ENCODE data around the gene ROBO2. TPM values are rescaled to one million over a fixed set of nuclear protein-coding genes. Genes with fewer than 3 reads are reported as not detected.
A peak's percentile ranks its signal among the peaks of the same experiment; 100 is the strongest.

ROBO2 gene
- total RNA-seq, 1 donor from 2014 or later: 1.1 TPM

DNA sequence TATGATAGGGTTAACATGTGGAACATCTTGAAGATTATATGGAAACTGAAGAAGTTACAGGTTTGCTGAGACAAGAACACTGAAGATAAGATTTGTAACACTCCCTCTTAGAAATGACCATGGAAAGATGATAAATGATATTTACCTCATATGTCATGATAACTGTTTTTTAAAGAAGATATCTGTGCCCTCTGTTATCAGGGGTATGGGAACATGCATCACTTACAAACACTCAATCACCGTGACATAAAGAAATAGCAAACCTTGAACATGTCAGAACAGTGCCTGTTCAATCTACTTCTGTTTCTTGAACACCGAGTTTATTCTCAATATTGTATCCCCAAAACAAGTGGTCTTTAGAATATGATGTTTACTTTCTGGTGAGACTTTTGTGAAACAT lies 149.4 kb downstream of the ROBO2 start:
- no peak for DNase-seq (ENCODE audit: low read depth)

DNA sequence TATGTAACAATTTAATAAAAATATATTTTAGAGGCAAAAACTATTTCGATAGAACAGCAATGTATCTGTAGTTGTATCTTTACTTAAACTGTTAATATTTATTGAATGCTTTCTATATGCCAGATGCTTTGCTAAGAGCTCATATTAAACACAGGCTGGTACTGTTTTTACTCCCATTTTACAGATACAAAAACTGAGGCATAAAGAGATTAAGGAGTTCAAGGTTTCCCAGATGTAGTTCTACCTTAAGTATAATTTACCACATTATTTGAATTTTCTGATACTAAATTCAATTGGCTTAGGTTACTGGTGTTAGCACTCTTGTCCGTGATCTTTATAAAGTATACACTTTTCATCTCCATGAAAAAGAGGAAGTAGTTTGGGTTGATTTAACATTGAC lies 149.8 kb downstream of the ROBO2 start:
- DNase-seq (ENCODE audit: low read depth): no peak

DNA sequence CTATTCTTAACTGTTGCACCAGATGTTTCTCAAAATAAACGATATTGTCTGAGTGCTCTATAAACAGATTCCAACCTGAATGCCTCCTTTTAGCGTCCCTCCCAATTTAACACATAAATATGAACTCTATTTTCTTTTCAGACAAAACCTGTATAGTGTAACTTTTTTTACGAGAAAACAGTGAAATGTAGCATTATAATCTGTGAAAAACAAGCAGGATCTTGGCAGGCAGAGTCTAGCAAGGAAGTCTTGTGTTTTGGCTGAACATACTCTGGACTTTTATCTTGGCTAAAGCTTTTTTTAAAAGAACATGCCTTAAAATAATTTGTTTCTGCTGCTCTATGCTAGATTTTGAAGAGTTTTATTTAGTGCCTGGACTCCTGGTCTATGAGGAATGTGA lies 150.5 kb downstream of the ROBO2 start:
- no peak for DNase-seq (ENCODE audit: low read depth)

DNA sequence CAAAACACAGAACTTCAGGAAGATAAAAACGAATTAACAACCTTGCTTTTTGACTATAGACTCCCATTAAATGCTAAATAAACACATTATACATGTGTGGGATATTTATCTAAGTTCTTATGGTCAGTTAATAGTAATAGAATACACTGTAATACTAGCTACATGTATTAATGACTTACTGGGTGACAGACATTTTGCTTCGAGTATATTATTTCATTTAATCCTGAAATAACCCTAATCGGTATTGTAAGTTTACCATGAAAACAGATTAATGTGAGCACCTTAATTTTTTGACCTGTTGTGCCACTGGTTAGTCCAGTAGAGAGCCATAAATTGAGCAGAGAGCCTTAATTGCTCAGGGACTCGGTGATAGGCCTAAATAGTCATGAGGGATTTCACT lies 151.1 kb downstream of the ROBO2 start:
- no peak for DNase-seq (ENCODE audit: low read depth)

DNA sequence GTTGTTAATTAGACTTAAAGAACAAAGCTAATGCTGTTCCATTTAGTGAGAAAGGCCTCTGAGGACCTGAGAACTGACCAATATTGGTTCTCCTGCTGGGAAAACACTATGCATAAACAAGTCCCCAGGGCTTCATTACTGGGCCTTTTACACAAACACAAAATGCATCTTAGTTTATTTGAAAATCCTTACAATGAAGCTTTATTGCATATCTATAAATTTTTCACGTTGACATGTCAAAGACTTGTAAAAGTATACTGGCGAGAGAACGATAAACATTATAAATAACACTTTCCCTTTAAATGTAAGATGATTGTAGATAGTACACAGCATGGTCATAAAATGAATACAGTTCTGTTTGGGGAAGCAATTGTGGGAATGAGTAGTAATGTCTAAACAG lies 151.7 kb downstream of the ROBO2 start:
- DNase-seq (ENCODE audit: low read depth): no peak

DNA sequence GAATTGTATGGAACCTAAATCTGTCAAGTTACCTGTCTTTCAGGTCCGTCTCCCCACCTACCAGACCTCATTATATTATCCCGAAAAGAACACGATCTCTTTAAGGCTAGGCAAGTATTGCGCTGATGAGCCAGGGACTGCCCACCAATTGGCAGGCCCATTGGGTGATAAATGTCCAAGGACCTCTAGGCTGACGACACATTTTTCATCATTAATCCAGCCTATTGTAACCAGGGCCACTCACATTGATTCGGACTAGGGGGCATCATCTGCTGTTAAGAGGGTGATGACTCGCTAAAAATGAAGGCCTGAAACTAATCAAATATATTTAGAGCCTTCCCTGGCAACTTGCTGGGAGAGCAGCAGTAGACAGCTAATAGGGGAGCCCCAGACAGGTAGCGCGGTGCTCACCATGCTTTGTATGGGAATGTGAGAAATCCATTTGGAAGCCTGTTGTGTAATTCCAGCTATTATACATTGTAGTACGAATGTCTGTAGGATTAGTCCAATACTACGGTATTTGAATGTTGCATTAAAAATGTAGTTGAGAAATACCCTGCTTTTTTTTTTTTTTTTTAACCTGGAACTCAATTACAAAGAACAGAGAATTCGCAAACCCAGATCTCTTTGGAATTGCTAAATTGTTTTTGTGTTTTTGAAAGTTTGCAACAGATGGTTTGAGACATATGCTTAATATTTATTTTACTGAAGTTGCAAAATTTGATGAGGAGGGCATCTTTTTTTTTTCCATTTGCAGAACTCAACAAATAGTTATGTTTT lies 156.1 kb downstream of the ROBO2 start:
- DNase-seq (ENCODE audit: low read depth): no peak

DNA sequence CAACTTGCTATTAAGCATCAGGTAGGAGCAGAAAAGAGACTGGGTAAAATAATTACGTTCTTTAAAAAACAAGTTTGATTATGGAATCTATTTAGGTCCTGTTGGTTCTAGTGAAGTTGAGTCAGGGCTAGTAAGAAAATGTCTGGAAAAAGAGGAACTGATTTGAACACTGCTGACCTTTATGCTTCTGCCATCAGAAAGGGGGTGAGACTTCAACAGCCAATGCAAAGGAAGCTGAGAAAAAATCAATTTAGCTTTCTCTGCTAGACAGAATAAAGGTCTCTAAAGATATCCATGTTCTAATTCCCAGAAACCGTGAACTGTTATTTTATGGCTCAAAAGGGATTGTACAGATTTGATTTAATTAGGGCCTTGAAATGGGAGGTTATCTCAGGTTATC lies 157.5 kb downstream of the ROBO2 start:
- DNase-seq (ENCODE audit: low read depth): no peak

DNA sequence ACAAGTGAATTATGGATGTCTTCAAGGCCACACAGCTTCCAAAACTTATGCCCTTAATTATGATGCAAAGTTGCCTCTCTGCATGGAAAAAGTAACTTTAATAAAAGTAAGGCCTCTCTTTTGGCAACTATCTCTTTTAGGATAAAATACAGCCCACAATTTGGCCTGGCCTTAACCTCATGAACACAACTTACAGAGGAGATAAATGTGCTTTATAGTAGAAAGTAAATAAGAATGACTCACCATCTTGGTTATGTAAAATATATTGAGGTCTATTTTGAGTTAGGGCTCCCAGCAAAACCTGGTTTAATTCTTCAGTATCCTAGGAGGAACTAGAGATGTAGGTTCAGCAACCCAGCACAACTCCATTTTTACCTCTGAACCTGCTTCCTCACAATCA lies 164.0 kb downstream of the ROBO2 start:
- no peak for DNase-seq (ENCODE audit: low read depth)

DNA sequence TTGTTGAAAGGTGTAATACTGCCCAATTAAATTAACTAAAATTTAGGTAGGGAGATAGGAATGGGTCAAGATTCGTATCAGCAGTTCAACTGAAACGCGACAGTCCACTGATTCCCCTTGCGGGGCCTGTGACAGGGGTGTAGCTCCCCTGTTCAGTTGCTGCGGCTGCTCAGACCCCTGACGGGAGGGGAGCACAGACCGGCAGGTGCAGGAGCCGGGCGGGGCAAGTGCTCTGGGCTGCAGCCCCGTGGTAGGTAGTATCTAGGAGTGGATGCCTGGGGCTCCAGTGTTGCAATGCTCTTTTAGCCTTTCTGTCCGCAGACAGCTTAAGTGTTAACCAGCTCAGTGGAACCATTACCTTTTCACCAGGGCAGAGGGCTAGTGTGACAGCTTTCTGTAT lies 164.9 kb downstream of the ROBO2 start:
- DNase-seq (ENCODE audit: low read depth): no peak

DNA sequence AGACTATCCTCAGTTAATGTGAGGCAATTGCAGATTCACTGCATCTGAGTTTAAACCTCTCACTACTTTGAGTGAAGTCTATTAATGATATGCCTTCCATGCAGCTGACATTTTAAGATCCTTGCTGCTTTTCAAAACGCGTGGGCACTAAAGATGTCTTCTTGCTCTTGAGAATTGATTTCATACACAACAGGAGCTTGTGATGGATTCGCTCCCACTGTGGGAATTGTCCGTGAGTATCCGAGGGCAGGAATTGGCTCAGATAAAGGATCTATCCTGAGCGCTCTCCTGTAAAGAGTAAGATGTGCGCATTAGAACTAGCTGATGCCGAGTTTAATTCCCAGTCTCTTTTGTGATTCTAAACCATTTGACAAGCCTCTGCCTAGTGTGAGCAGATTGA lies 167.9 kb downstream of the ROBO2 start:
- no peak for DNase-seq (ENCODE audit: low read depth)

DNA sequence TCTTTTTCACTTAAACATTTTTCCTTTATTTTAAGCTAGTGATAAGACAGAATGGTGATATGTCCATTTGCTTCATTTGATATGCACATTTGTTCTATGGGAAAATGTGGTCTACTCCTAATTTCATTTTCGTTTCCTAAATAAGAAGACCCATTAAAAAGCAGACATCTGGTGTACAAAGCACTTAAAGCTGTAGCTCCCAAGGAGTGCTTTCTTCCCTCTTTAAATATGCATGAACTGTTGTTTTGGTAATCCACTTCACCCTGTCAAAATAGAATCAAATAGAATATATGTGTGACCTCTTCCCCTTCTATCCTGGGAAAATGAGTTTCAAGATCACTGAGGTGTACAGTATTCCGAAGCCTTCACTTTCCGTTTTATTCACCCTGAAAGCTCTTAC lies 182.8 kb downstream of the ROBO2 start:
- DNase-seq (ENCODE audit: low read depth): no peak

DNA sequence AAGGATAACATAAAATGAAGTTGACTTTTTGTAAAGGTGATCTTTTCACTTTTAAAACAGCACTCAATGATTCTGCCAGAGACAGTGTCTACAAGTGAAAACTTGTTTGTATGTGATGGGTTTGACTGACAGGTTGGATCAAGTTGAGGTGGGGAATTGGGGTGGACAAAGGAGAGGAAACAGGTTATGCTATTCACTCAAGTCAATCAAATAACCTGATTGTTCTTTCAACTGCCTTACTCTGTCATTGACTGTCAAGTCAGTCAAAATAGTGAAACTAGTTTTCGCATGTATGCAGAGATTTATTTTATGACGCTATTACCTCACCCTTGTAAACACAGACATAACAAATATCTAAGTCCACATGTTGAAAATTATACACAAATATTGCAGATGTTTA lies 187.7 kb downstream of the ROBO2 start:
- DNase-seq (ENCODE audit: low read depth): no peak

DNA sequence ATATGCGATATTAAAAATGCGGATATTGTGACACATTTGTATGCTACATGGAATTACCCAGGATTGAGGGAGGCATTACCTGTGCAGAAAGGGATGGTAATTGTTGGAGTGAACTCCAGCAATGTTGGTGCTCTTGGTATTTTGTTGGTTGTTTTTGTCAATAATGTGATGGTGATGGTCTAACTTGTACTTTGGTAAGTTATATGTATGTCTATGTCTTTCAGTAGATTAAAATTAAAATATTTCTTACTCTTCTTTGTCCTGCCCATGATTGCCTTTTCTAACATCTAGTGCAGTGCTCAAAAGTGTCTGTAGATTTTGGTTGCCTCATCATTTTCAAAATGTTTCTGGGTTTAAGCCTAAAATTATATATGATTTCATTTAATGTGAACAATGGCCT lies 192.7 kb downstream of the ROBO2 start:
- no peak for DNase-seq (ENCODE audit: low read depth)

DNA sequence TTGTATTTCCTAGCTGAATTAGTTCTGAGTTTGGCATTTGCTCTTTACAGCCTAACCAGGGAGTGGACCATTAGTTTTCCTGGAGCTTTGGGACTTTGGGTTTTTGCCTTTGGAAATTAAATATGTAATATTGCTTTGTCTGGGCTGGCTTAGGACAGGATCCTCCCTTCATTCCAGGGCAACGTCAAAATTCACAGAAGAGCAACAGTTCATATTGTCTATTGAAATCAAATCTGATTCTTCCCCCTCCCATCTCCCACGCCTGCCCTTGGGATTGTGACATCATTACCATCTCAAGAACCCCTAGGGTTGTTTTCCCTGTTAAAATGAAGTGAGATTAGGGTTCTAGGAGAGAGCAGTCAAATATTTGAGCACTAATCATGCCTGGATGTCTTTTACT lies 194.1 kb downstream of the ROBO2 start:
- no peak for DNase-seq (ENCODE audit: low read depth)

DNA sequence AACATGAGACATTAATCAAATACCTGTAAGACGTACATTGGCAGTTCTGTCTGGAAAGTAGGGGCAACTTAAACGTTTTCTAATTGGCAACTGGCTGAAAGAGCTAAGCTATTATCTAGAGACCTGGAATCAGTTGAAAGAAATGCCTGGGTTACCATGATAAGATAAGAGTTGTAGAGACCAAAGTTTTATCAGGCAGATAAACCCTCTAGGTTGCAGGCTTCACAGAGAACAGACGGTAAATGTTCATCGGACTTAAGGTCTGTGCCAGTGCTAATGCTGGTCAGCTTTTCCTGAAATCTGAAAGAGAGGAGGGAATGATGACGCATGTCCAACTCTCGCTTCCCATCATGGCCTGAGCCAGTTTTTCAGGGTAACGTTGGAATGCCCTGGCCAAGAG lies 196.2 kb downstream of the ROBO2 start:
- DNase-seq (ENCODE audit: low read depth): no peak

DNA sequence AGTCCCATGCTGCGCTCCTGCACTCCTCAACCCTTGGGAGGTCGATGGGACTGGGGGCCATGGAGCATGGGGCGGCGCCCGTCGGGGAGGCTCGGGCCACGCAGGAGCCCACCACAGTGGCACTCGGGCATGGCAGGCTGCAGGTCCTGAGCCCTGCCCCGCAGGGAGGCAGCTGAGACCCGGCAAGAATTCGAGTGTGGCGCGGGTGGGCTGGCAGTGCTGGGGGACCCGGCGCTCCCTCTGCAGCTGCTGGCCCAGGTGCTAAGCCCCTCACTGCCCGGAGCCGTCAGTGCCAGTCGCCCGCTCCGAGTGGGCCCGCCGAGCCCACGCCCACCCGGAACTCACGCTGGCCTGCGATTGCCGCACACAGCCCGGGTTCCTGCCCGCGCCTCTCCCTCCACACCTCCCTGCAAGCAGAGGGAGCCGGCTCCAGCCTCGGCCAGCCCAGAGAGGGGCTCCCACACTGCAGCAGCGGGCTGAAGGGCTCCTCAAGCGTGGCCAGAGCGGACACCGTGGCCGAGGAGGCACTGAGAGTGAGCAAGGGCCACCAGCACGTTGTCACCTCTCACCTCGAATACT lies 200.3 kb downstream of the ROBO2 start:
- no peak for DNase-seq (ENCODE audit: low read depth)

DNA sequence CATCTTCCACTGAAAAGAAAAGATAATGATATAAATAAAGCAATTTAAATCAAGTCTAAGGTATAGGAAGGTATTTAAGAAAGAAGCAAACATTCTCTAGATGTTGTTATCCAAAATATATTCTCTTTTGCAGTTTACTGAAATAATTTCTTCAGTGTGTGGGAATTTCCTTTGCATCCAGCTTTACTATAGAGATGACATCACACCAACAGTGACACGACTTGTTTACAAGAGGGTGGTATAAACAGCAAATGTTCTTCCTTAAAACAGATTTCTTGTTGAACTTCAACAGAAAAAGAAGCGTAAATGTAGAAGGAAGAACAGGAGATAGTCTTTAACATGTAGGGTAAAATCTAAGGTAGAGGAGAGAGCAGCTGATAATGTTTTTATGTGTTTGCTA lies 202.5 kb downstream of the ROBO2 start:
- DNase-seq (ENCODE audit: low read depth): no peak

DNA sequence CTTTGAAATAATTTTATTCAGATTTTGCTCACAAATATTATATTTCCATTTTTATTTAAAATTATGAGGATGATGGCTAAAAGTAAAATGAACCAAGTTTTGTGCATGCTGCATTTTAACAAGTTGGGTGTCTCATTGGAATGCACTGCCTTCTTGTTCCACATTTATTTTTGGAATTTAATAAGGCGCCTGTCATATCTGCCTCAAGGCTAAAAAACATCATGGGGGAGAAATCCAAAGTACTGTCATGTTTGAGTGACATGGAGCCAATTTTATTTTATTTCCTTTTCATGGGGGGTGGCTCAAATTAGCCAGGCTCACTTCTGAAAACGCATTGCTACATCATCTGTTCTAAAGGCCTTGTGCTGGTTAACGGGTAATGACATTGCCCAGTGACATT lies 205.1 kb downstream of the ROBO2 start:
- DNase-seq (ENCODE audit: low read depth): no peak

DNA sequence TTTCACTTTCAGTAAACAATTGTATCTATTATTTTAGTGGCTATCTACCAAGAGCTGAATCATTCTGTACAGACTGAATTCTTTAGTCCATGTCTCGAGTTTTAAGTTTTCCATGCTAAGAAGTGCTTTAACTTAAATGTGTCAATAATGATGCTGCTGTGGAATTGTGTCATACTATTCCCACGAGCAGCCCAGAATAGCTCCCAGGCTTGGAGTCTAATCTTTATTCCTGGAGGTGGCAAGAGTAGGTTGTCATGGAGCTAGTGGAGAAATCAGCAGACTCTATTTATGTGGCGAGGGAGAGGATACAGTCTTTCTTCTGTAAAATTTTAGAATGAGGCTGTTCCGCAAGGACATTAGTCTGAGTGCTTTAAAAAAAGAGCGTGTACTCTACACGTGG lies 207.2 kb downstream of the ROBO2 start:
- DNase-seq (ENCODE audit: low read depth): no peak

DNA sequence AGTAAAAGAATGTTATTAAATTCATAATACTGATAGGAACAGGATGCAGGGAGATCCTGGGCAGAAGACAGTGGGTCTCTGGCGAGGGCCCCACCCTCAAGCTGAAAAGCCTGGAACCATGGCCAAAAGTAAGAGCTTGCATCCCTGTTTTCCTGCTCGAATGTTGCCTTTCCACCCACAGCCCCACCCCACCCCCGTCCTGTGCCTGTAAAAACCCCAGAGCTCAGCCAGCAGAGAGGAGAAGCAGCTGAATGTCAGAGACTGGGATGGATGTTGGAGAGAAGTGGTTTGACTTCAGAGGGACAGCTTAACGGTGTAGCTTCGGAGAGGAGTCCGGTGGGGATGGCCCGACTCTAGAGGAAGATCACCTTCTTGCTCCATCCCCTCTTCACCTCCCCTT lies 207.9 kb downstream of the ROBO2 start:
- no peak for DNase-seq (ENCODE audit: low read depth)

DNA sequence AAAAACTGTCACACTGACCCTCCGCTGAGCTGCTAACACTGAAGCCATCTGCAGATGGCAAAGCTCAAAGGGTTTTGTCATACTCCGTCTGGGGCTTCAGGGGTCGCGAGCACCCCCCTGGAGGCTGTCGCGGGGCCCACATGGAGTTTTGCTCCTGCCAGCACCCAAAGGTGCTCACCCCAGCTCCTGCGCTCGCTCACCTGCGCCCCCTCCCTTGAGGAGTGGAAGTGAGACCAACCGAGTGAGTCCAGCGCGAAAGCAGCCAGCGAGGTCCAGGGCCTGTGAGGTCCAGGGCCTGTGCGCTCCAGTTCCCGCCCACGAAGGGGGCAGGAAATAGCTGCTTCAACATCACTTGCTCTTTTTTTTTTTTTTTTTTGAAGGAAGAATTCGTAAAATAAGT lies 208.5 kb downstream of the ROBO2 start:
- no peak for DNase-seq (ENCODE audit: low read depth)

DNA sequence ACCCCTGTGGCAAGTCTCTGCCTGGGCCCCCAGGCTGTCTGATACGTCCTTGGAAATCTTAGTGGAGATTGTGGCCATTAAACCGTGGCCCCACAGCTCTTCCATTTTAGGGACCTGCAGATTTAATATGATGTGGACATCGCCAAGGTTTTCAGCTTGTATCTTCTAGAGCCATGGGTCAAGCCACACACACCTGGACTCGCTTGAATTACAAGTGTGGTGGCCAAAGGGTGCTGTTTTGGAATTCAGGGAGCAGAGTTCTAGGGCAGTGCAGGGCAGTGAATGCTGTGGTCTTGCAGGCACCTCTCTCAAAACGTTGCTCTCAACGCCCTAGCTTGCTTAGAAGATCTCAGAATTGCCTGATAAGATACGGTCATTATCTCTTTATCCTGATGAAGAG lies 211.2 kb downstream of the ROBO2 start:
- DNase-seq (ENCODE audit: low read depth): no peak

DNA sequence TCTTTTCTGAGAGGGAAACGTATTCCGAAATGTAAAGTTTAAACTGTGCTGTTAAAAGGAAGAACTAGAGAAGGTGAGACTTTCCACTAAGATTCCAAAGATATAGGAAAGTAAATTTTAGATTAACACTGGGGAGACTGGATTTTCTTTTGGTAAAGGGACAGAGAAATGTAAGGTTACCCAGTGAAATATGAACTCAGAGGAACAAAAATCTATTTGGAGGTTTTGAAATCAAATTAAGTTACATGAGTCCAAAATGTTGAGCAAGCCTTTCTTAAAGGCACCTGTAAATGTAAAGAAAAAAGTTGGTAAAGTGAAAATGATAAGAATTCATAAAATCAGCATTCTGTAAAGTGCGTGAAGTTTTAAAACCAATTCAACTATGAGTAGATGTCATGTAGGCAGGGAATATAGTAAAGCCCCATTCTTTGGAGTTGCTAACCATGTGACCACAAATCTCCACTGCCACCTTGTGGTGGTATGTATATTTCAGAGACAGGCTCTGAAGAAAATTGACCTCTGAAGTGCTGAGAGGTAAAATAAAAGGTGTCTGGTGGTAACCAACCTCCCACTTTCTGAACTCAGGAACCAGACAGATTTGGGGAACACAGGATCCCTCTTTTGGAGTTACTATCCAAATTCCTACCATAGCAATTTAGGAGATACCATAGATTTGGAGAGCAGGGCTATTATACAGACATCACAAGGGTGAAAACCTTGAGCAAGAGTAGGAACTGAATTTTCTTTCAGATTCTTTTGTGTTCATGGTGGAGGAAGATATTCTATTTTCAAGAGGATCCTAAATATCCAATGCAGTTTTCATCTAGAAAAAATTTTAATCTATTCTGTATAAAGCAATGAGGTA lies 215.3 kb downstream of the ROBO2 start:
- peak; percentile 64 for DNase-seq (ENCODE audit: low read depth)
